Omental fat pad (tissue), 4 donors: ENCODE data around the gene AOC3. TPM values are rescaled to one million over a fixed set of nuclear protein-coding genes. Genes with fewer than 3 reads are reported as not detected.

Source experiments
- ATAC-seq: fragments of 150-250 bp; one replicate; pipeline ENCODE4 v1.9.1; 2016; ENCODE audit warnings: mild to moderate bottlenecking, moderate library complexity; ENCODE audit not compliant: low FRiP score
- DNase-seq: peaks from one replicate; pipeline ENCODE4 v3.0.0-alpha.2; 2019; ENCODE audit warnings: low spot score
- small RNA-seq: library from RNA; depleted of rRNA; stranded (forward); fragments of <200 nt; gene quantifications from one replicate; pipeline ENCODE3, GENCODE V24; 2016
- total RNA-seq, 4 donors: library from RNA; depleted of rRNA; stranded (reverse); fragments of >200 nt; gene quantifications; one replicate each; pipeline ENCODE4 v1.1.0, GENCODE V29; 2016
- TF ChIP-seq, protein P1 (sequence below), 3 donors: fragments of 450-650 bp; IDR thresholded peaks; one replicate each; pipeline ENCODE4 v1.5.1; 2016 to 2017; ENCODE audit warnings: antibody characterized with exemption in 3 of 3, mild to moderate bottlenecking in 3 of 3, moderate library complexity in 2 of 3

The AOC3 gene
- total RNA-seq, 4 donors from 2014 or later, result 106 to 221 (median 175) TPM

DNA sequence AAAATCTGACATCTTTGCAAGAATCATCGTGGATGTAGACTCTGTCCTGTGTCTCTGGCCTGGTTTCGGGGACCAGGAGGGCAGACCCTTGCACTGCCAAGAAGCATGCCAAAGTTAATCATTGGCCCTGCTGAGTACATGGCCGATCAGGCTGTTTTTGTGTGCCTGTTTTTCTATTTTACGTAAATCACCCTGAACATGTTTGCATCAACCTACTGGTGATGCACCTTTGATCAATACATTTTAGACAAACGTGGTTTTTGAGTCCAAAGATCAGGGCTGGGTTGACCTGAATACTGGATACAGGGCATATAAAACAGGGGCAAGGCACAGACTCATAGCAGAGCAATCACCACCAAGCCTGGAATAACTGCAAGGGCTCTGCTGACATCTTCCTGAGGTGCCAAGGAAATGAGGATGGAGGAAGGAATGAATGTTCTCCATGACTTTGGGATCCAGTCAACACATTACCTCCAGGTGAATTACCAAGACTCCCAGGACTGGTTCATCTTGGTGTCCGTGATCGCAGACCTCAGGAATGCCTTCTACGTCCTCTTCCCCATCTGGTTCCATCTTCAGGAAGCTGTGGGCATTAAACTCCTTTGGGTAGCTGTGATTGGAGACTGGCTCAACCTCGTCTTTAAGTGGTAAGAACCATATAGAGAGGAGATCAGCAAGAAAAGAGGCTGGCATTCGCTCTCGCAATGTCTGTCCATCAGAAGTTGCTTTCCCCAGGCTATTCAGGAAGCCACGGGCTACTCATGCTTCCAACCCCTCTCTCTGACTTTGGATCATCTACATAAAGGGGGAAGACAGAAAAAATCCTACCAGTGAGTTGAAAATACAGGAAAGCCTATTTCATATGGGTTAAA lies 49.7 kb downstream of the AOC3 start, which contains the start of gene G6PC1:
Gene G6PC1 (plus strand): TSS at position 340 of the 872 bp plus-strand sequence. CDS start 78 bp downstream, at position 418.
- TF ChIP-seq, protein P1, sequence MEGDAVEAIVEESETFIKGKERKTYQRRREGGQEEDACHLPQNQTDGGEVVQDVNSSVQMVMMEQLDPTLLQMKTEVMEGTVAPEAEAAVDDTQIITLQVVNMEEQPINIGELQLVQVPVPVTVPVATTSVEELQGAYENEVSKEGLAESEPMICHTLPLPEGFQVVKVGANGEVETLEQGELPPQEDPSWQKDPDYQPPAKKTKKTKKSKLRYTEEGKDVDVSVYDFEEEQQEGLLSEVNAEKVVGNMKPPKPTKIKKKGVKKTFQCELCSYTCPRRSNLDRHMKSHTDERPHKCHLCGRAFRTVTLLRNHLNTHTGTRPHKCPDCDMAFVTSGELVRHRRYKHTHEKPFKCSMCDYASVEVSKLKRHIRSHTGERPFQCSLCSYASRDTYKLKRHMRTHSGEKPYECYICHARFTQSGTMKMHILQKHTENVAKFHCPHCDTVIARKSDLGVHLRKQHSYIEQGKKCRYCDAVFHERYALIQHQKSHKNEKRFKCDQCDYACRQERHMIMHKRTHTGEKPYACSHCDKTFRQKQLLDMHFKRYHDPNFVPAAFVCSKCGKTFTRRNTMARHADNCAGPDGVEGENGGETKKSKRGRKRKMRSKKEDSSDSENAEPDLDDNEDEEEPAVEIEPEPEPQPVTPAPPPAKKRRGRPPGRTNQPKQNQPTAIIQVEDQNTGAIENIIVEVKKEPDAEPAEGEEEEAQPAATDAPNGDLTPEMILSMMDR (IDR thresholded peaks at IDR 0.05), result no peak
- ATAC-seq (no peak), DNase-seq (no peak)

DNA sequence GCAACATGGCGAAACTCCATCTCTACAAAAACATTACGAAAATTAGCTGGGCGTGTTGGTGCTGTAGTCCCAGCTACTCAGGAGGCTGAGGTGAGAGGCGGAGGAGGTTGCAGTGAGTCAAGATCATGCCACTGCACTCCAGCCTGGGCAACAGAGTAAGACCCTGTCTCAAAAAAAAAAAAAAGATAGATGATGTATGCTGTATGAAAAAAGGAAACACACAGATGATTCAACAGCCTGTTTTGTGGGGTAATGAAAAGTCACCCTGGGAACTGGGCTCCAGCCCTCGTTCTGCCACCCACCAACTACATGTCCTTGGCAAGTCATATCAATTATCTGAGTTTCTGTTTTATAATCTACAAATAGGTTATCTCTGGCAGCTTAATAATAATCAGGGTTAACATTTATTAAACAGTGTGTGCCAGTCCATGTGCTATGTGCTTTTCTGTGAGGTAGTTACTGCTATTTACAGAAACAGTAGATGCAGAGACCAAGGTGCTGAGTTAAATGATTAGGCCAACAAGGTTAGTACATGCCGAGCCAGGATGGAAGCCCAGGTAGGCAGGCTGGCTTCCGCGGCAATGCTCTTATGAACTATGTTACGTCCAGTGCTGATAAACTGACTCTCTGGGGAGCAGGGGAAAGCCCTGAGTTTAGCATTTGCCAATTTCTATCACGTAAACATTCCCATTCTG lies 50.7 kb downstream of the AOC3 start:
- DNase-seq (no peak), ATAC-seq (no peak)
- TF ChIP-seq, protein P1 (IDR thresholded peaks at IDR 0.05), result no peak

GRCh38 chr17:42904110-42904469 lies 53.1 kb downstream of the AOC3 start:
- TF ChIP-seq, protein P1 (IDR thresholded peaks at IDR 0.05), result no peak

GRCh38 chr17:42906772-42907446 lies 55.9 kb downstream of the AOC3 start:
- DNase-seq, result no peak
- TF ChIP-seq, protein P1 (IDR thresholded peaks at IDR 0.05), result no peak
- ATAC-seq, result no peak

More at GRCh38 chr17:42904110-42904469, 53.1 kb downstream of the AOC3 start:
- ATAC-seq (no peak), DNase-seq (no peak)

Small RNAs within 50 kb of the gene (small RNA-seq; reads per million reads assigned to genes)
- gene MIR6781 (not detected), gene RNU6-287P (not detected)

Other genes starting within 250 kb of the AOC3 start
- gene RETREG3, start 241.8 kb upstream of the AOC3 start, total RNA-seq, result 10 to 100 TPM; 37.0 to 70.3 (median 55.5) TPM
- 10 to 100 TPM; 19.8 to 45.8 (median 27.1) TPM for gene TUBG1, start 241.5 kb upstream of the AOC3 start, total RNA-seq
- 10 to 100 TPM; 16.5 to 27.9 (median 20.0) TPM for gene TUBG2, start 191.9 kb upstream of the AOC3 start, total RNA-seq
- gene PLEKHH3, start 174.2 kb upstream of the AOC3 start, total RNA-seq, result 10 to 100 TPM in 3 of 4 donors, 1 to 10 TPM in 1; 3.8 to 29.6 (median 12.1) TPM
- 1 to 10 TPM in 3 of 4 donors, not detected in 1; 1.3 to 3.0 (median 1.9) TPM for gene CCR10, start 169.4 kb upstream of the AOC3 start, total RNA-seq
- 1 to 10 TPM; 1.8 to 9.0 (median 4.2) TPM for gene CNTNAP1, start 168.7 kb upstream of the AOC3 start, total RNA-seq
- 10 to 100 TPM; 42.0 to 91.1 (median 50.9) TPM for gene EZH1, start 106.2 kb upstream of the AOC3 start, total RNA-seq
- gene RAMP2, start 90.0 kb upstream of the AOC3 start, total RNA-seq, result 10 to 100 TPM; 51.3 to 90.6 (median 68.1) TPM
- gene VPS25, start 77.8 kb upstream of the AOC3 start, total RNA-seq, result 10 to 100 TPM; 44.3 to 53.4 (median 48.4) TPM
- 1 to 10 TPM in 2 of 4 donors, under 1 TPM in 2; 0.50 to 3.9 (median 1.4) TPM for gene WNK4, start 70.6 kb upstream of the AOC3 start, total RNA-seq
- 10 to 100 TPM; 39.9 to 82.7 (median 71.2) TPM for gene COA3, start 52.5 kb upstream of the AOC3 start, total RNA-seq
- gene CNTD1, start 52.3 kb upstream of the AOC3 start, total RNA-seq, result 1 to 10 TPM in 1 of 4 donors, under 1 TPM in 1, not detected in 2; 0.09 to 2.9 TPM
- 100 to 1,000 TPM in 1 of 4 donors, 10 to 100 TPM in 3; 75.0 to 118 (median 88.7) TPM for gene BECN1, start 26.9 kb upstream of the AOC3 start, total RNA-seq
- gene PSME3, start 17.8 kb upstream of the AOC3 start, total RNA-seq, result 100 to 1,000 TPM in 1 of 4 donors, 10 to 100 TPM in 3; 72.1 to 122 (median 77.8) TPM
- 10 to 100 TPM in 1 of 4 donors, 1 to 10 TPM in 3; 3.2 to 12.5 (median 5.4) TPM for gene AOC2, start 6.6 kb upstream of the AOC3 start, total RNA-seq
- not detected for gene G6PC1, start 49.6 kb downstream of the AOC3 start, total RNA-seq
- 10 to 100 TPM; 17.8 to 36.0 (median 20.2) TPM for gene AARSD1, start 113.3 kb downstream of the AOC3 start, total RNA-seq
- gene PTGES3L, start 128.9 kb downstream of the AOC3 start, total RNA-seq, result 1 to 10 TPM in 1 of 4 donors, not detected in 3; 1.2 TPM
- gene RUNDC1, start 129.4 kb downstream of the AOC3 start, total RNA-seq, result 10 to 100 TPM in 2 of 4 donors, 1 to 10 TPM in 2; 8.5 to 12.4 (median 10.6) TPM
- 1,000 to 10,000 TPM in 3 of 4 donors, 100 to 1,000 TPM in 1; 852 to 1,453 (median 1,237) TPM for gene RPL27, start 147.2 kb downstream of the AOC3 start, total RNA-seq
- gene IFI35, start 155.6 kb downstream of the AOC3 start, total RNA-seq, result 100 to 1,000 TPM in 1 of 4 donors, 10 to 100 TPM in 3; 29.1 to 108 (median 34.4) TPM
- 100 to 1,000 TPM; 147 to 304 (median 233) TPM for gene VAT1, start 171.2 kb downstream of the AOC3 start, total RNA-seq
- gene RND2, start 174.0 kb downstream of the AOC3 start, total RNA-seq, result 1 to 10 TPM in 1 of 4 donors, under 1 TPM in 3; 0.25 to 1.1 (median 0.64) TPM